Activated CD8-positive, alpha-beta T cell treated with anti-CD3 and anti-CD28 coated beads for 36 hours (primary cell): ENCODE data around the gene YY1. TPM values are rescaled to one million over a fixed set of nuclear protein-coding genes. Genes with fewer than 3 reads are reported as not detected.
A peak's percentile ranks its signal among the peaks of the same experiment; 100 is the strongest.

Source experiments
- ATAC-seq: fragments of 200-7000 bp; cut with Tn5 transposase; one replicate; pipeline ENCODE4 v1.10.0; 2021; ENCODE audit warnings: mild to moderate bottlenecking, moderate library complexity
- CTCF ChIA-PET: fragments of 350-600 bp; sonication (Branson Sonifier 250); formaldehyde crosslinking; loops from one replicate; lab custom pipeline; 2021; ENCODE audit warnings: antibody characterized with exemption; lab: Charles Lee
- POLR2A ChIA-PET: fragments of 350-600 bp; sonication (Branson Sonifier 250); formaldehyde crosslinking; loops from one replicate; lab custom pipeline; 2021; ENCODE audit warnings: antibody characterized with exemption; lab: Charles Lee
- DNase-seq: peaks from one replicate; pipeline ENCODE4 v3.0.0-alpha.2; 2020
- H3K27ac Mint-ChIP-seq: one replicate; pipeline ENCODE4 v1.8.0; 2021; ENCODE audit warnings: mild to moderate bottlenecking, mixed read lengths
- H3K27me3 Mint-ChIP-seq: one replicate; pipeline ENCODE4 v1.8.0; 2021; ENCODE audit warnings: mixed read lengths
- H3K36me3 Mint-ChIP-seq: one replicate; pipeline ENCODE4 v1.8.0; 2021; ENCODE audit warnings: low read depth, mixed read lengths
- H3K4me1 Mint-ChIP-seq: one replicate; pipeline ENCODE4 v1.8.0; 2021; ENCODE audit warnings: low read depth, mixed read lengths
- H3K4me3 Mint-ChIP-seq: one replicate; pipeline ENCODE4 v1.8.0; 2021; ENCODE audit warnings: mild to moderate bottlenecking, moderate library complexity, mixed read lengths
- H3K9me3 Mint-ChIP-seq: one replicate; pipeline ENCODE4 v1.8.0; 2021; ENCODE audit warnings: mixed read lengths
- CTCF ChIP-seq: fragments of 200-600 bp; IDR thresholded peaks from one replicate; pipeline ENCODE4 v1.8.0; 2022; ENCODE audit warnings: antibody characterized with exemption, mild to moderate bottlenecking
- intact Hi-C: fragments of 100-400 bp; cut with micrococcal nuclease; formaldehyde crosslinking; loops from one replicate; pipeline ENCODE4 v1.10.0; 2022
- total RNA-seq, 2 experiments: library from RNA; stranded (reverse); gene quantifications; one replicate each; pipeline ENCODE4 v1.2.3, GENCODE V29; 2021

The YY1 gene
- total RNA-seq, 2 experiments from 2014 or later = 105 TPM

GRCh38 chr14:100192672-100193416, 46.1 kb upstream of the YY1 start:
- Mint-ChIP-seq H3K36me3 (no peaks in the 10 kb centered on the region), H3K4me1 (peaks cover 11% of the 10 kb centered on the region), H3K4me3 (peak overlapping the region; percentile 69), H3K9me3 (no peaks in the 10 kb centered on the region), H3K27me3 (no peaks in the 10 kb centered on the region), H3K27ac (peak overlapping the region; percentile 94)
- peak; percentile 84 for TF ChIP-seq CTCF
- ATAC-seq = peak; percentile 99
- intact Hi-C loops = loop anchor here (5.0 kb wide), 2 partner anchors 126 to 211 kb away; partner anchors contain the start of gene EVL
- ChIA-PET CTCF (interaction anchor here (0.6 to 4.6 kb wide), 77 partner anchors 8 to 262 kb away, joined by 3 to 42 read pairs (median 5); partner anchors contain the start of genes DEGS2 and EVL), POLR2A (interaction anchor here (0.6 to 2.4 kb wide), 9 partner anchors 9 to 199 kb away, joined by 3 to 6 read pairs (median 4); partner anchors contain the start of gene EVL)
- DNase-seq = peak; percentile 100

- Mint-ChIP-seq H3K36me3 (no peaks in the 10 kb centered on the region), H3K4me1 (peaks cover 11% of the 10 kb centered on the region), H3K4me3 (peak overlapping the region; percentile 69), H3K27me3 (no peaks in the 10 kb centered on the region), H3K27ac (peak overlapping the region; percentile 94), H3K9me3 (no peaks in the 10 kb centered on the region)
- DNase-seq (peak; percentile 40), ATAC-seq (peak; percentile 8)
- CTCF ChIA-PET = interaction anchor here (0.6 to 4.6 kb wide), 73 partner anchors 8 to 263 kb away, joined by 3 to 42 read pairs (median 5); partner anchors contain the start of genes DEGS2 and EVL
- POLR2A ChIA-PET = interaction anchor here (0.5 to 2.4 kb wide), 12 partner anchors 10 to 419 kb away, joined by 3 to 6 read pairs (median 3); partner anchors contain the start of gene EVL
- intact Hi-C loops = loop anchor here (5.0 kb wide), 2 partner anchors 126 to 211 kb away; partner anchors contain the start of gene EVL
- no peak for TF ChIP-seq CTCF
These were observed 45.3 kb upstream of the YY1 start for GRCh38 chr14:100193417-100194357.

GRCh38 chr14:100199240-100199860, 39.6 kb upstream of the YY1 start:
- H3K4me1 Mint-ChIP-seq = peaks cover under 1% of the 10 kb centered on the region
- H3K9me3 Mint-ChIP-seq = no peaks in the 10 kb centered on the region
- CTCF ChIA-PET = interaction anchor here (0.7 kb wide), 1 partner anchor 104 kb away, joined by 3 read pairs; no protein-coding TSS in a partner anchor
- no peak for ATAC-seq
- no peak for DNase-seq
- intact Hi-C loops = no loop called here
- POLR2A ChIA-PET = interaction anchor here (1.0 kb wide), 1 partner anchor 12 kb away, joined by 3 read pairs; no protein-coding TSS in a partner anchor
- H3K27ac Mint-ChIP-seq = no peak overlapping the region
- no peak overlapping the region for H3K4me3 Mint-ChIP-seq
- no peaks in the 10 kb centered on the region for H3K36me3 Mint-ChIP-seq
- no peaks in the 10 kb centered on the region for H3K27me3 Mint-ChIP-seq
- TF ChIP-seq CTCF = no peak

- POLR2A ChIA-PET = interaction anchor here (1.0 kb wide), 1 partner anchor 11 kb away, joined by 3 read pairs; no protein-coding TSS in a partner anchor
- CTCF ChIA-PET = interaction anchor here (0.7 to 1.7 kb wide), 2 partner anchors 7 to 103 kb away, joined by 3 to 7 read pairs; no protein-coding TSS in a partner anchor
- H3K27me3 Mint-ChIP-seq = no peaks in the 10 kb centered on the region
- no peak overlapping the region for H3K27ac Mint-ChIP-seq
- no peaks in the 10 kb centered on the region for H3K9me3 Mint-ChIP-seq
- ATAC-seq (no peak), DNase-seq (no peak)
- TF ChIP-seq CTCF = no peak
- no peak overlapping the region for H3K4me3 Mint-ChIP-seq
- intact Hi-C loops = no loop called here
- H3K36me3 Mint-ChIP-seq = no peaks in the 10 kb centered on the region
- H3K4me1 Mint-ChIP-seq = no peaks in the 10 kb centered on the region
These were observed 38.6 kb upstream of the YY1 start for GRCh38 chr14:100200311-100200710.
